ENCODE results near the gene CBX4.

Gene CBX4

DNA sequence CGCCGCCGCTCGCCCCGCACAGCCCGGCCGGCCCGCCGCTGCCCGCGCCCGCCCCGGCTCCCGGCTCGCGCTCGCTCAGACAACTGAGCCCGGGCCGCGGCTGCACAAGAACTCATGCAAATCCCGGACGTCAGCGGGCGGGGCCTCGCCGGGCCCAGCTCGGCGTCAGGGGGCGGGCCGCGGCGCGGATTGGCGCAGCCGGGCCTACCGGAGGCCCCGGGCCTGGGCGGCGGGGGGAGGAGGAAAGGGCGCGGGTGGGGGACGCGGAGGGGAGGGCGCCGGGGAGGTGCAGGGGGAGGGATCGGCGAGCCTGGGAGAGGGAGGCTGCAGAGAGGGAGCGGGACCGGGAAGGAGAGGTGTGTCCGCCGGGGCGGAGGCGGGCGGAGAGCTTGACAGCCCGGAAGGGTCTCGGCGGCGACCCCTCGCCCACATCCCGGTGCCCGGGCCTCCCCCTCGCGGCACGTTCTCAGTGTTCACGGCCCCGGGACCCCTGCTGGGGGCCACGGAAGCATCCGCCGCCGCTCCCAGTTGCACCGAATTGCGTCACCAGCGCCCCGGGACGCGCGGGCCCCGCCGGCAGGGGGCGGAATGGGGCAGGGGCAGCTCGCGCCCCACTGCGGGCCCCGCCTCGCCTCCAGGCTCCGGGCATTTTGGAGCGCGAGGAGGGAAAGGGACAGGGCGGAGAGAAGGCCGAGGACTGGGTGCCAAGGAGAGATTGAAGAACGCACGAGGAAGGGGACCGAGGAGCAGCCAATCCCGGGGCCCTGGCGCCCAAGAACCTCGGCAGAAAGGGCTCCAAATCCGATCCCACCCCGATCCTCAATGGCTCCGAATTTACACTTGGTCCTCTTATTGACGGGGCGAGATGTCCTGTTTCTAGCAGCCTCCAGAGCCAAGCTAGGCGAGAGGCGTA lies at the start of gene CBX4:
Gene CBX4, minus strand, starts transcription at position 85 of the 913 bp plus-strand sequence. CDS start 189 bp downstream, outside the sequence.
- no peak for DNase-seq (ENCODE audit: low read depth)

DNA sequence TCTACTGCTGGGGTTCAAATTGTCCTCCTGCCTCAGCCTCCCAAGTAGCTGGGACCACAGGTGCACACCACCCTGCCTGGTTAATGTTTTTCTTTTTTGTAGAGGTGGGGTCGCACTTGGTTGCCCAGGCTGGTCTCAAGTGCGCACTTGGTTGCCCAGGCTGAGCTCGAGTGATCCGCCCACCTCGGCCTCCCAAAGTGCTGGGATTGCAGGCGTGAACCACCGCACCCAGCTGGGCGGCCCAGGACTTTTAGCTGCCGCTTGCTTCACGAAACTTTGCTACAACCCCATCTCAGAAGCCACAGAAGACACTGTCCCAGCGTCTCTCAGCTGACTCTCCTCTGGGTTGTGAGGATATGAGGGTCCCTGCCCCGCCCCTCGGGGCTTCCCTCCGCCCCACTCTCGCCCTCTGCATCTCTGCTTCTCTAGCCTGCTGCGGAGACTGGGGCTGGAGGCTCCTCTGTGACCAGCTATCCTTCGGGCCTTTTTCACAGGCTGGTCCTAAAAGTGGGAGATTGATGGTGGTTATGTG lies 48.8 kb upstream of the CBX4 start:
- DNase-seq (ENCODE audit: low read depth), result no peak

DNA sequence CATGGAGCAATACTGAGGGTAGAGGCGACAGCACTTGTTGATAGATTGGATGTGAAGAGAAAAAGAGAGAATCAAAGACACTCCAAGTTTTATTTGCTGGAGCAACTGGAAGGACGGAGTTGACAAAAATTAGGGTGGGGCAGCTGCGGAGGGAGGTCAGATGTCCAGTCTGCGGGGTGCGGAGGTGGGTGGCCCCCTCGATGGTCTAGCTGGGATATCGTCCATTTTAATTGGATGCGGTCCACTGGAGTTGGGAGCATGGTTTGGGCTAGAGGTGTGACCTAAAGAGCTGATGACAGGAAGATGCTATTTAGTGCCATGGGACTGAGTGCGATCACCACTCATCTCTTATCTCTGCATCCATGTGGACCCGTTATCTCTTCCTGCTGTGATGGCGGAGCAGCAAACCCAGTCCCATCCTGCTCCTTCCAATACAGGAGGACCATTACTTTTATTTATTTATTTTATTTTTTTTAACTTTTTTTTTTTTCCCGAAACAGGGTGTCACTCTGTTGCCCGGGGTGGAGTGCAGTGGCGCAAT lies 48.3 kb upstream of the CBX4 start:
- DNase-seq (ENCODE audit: low read depth), result no peak

DNA sequence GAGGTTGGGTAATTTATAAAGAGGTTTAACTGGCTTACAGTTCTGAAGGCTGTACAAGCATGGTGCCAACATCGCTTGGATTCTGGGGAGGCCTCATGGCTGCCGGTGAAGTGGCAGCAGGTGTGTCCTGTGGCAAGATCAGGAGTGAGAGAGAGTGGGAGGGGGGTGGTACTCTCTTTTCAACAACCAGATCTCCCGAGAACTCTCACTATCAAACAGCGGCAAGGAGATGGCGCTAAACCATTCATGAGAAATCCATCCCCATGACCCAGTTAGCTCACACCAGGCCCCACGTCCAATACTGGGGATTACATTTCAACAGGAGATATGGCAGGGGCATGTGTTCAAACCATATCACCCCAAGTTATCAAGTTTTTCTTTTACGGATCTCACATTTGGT lies 44.0 kb upstream of the CBX4 start:
- DNase-seq (ENCODE audit: low read depth), result no peak

DNA sequence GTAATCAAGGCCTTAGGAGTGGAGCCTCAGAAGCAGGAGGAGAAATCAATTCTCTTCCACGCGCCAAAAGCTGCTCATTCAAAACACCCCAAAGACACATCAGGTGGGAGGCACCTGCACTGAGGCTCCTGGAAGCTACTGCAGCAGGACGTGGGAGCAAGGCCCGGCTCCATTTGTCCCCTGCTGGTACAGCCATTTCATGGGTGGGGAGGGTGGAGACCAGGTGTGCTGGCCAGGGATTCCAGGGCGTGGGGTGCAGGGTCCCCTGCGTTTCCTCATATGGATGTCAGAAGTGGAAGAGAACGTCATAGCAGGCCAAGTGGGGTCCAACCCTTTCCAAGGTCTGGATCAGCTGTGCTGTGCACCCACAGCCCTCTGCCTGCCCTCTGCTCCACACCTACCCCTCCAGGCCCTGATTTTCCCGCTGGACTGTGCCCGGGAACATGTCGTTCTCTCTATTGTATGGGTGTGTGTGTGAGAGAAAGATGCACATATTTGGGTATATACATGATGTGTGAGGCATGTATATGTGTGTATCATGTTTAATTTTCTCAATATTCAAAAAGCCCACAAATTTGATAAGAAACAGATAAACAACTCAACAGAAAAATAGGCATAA lies 39.2 kb upstream of the CBX4 start:
- no peak for DNase-seq (ENCODE audit: low read depth)

DNA sequence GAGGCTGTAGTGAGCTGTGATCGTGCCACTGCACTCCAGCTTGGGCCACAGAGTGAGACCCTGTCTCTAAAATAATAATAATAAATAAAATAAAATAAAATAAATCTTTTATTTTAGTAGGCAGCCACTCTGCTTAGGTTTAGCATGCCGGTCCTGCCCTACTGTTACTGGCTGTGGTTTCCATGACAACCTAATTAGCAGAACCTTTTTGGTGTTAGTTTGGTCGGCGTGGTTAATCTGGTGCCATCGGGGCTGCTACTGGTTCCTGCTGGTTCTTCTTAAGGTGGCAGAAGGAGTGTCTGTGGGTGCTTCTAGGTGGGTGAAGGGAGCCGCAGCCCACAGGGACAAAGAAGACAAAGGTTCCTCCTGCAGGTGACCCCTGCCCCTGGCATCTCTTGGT lies 37.8 kb upstream of the CBX4 start:
- DNase-seq (ENCODE audit: low read depth), result no peak

DNA sequence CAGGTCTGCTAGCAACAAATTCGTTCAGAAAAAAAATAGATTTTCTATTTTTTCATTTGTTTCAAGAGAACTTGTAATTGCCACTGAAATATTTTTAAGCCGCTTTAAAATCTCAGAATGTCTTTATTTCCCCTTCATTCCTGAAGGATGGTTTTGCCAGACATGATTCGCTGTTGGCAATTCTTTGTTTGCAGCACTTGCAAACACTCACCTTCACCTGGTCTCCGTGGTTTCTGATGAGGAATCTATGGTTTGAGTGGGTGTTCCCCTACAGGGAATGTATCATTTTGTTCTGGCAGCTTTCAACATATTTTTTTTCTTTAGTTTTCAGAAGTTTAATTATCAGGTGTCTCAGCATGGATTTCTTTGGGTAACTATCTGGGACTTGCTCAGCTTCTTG lies 36.3 kb upstream of the CBX4 start:
- DNase-seq (ENCODE audit: low read depth), result no peak

DNA sequence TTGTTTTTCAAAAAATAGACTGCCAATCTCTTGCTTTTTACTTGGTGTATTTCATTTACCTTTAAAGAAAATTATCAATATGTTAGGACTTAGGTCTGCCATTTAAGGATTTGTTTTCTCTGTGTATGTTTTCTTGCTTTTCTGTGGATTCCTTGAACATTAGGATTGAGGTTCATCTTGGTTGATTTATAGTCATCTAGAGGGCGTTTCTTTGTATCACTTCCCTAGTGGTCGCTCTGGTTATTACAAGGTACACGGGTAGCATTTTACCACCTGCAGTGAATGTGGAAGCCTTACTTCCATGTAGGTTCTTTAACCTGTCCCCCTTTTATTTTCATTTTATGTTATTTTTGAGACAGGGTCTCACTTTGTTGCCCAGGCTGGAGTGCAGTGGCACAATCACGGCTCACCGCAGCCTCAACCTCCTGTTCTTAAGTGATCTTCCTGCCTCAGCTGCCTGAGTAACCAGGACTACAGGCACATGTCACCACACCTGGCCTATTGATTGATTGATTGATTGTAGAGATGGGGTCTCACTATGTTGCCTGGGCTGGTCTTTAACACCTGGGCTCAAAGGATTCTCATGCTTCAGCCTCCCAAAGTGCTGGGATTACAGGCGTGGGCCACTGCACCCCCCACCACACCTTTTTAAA lies 35.2 kb upstream of the CBX4 start:
- peak; percentile 8 for DNase-seq (ENCODE audit: low read depth)

DNA sequence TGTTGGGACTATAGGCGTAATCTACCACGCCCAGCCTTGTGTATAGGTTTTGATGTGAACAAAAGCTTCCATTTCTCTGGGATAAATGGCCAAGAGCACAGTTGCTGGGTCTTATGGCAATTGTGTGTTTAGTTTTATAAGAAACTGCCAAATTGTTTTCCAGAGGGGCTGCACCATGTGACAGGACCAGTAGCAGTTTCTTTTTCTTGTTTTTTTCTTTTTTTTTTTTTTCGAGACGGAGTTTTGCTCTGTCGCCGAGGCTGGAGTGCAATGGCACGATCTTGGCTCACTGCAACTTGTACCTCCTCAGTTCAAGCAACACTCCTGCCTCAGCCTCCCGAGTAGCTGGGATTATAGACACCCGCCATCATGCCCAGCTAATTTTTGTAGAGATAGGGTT lies 34.3 kb upstream of the CBX4 start:
- no peak for DNase-seq (ENCODE audit: low read depth)

DNA sequence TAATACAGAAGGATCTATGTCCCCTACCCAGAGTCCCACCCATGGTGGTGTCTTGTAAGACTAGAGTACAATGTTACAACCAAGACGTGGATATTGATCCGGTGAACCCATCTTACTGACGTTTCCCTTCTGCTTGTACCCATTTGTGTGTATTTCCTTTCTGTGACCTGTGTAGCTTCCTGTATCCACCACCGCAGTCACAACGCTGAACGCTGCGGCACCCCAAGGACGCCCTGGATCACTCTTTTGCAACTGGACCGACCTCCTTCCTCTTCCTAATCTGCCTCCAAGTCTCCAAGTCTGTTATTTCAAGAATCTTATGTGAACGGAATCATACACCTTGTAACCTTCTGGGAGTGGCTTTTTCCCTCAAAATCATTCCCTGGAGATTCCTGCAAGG lies 33.5 kb upstream of the CBX4 start:
- no peak for DNase-seq (ENCODE audit: low read depth)

DNA sequence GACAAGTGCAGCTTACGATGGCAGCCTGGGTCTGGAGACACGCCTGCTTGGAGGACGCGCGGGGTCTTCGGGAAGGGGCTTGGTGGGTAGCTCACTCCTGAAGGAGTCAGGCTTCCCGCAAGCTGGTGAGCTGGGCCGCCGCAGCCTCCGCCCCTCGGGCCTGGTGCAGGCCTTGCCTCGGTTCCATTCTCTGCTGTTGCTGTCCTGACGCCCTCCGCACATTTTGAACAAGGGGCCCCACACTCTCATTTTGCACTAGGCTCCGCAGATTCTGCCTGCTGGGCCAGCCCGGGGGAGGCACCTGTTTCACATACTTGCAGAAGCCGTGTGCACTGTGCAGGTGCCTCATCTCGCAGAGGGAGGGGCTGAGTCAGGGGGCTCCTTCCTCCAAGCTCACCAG lies 31.9 kb upstream of the CBX4 start:
- no peak for DNase-seq (ENCODE audit: low read depth)

DNA sequence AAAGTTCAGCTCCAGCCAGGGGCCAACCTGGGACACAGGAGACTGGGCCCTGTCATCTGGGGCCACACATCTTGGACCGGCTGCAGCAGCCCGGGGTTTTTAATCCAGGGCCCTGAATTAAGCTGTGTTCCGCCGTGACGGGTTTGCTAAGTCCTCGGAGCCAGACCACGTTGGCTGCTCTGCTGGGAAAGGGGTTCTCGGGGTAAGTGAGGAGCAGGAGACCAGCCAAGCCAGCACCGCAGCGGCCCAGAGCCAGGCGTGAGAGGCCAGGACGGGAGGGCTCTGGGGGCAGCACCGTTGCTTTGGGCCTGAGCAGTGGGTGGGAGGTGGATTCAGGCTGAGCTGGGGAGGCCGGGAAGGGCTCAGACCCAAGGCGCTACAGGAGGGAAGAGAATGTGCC lies 31.3 kb upstream of the CBX4 start:
- no peak for DNase-seq (ENCODE audit: low read depth)

DNA sequence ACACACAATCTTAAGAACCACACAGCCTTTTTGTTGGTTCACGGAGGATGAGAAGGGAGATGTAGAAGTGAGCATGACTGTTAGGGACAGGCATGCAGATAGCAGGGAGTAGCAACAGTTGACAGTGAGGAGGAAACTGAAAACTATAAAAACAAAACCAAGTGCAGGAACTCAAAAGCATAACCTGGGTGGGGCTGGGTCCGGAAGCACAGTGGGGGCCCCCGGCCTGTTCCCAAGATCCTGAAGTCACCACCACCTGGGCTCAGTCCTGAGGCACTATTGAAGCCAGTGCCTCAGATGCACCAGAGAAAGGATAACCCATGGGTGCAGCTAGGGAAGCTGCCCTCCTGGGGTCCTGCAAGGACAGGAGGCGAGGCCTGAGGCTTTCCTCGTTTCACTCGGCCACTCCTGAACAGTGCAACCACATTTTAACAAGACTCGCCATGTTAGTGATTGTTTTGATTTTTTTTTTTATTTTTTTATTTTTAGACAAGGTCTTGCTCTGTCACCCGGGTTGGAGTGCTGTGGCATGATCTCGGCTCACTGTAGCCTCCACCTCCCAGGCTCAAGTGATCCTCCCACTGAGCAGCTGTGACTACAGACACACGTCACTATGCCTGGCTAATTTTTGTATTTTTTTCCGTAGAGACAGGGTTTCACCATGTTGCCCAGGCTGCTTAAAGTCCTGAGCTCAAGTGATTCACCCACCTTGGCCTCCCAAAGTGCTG lies 27.7 kb upstream of the CBX4 start:
- DNase-seq (ENCODE audit: low read depth), result no peak

DNA sequence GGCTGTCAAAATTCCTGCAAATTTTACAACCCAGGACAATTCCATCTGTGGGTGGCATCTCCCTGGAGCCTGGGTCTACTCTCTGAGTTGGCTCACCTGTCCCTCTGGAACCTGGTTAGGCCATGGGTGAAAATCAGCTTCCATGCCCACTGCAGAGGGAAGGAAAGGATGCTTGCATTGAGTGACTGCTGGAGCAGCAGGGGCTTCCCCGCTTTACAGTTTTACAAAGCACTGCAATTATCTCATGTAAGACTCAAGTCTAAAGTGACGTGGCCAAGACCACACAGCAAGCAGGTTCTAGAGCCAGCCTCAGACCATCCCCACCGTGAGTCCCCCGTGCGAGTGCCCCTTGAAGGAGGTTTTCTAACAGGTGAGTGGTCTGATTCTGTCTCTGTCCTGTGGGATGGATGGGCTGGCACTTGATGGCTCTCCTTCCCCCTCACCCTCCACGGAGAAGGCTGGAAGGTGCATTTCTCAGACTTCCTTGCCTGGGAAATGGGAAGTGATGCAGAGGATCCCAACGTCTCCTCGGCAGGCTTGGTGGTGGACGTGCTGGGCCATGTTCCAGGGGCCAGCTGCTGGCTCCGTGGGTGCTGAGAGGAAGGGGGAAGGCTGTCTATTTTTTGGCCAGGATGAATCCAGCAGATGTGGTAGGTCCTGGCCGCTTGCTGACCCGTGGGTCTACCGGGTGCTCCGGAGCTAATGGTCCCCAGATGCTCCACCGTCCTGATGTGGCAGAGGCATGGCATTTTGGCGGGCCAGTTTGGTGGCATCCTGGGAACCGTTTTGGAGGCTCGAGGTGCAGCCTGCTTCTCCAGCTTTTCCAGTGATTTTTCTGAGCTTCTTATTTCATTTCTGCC lies 26.3 kb upstream of the CBX4 start:
- DNase-seq (ENCODE audit: low read depth), result no peak

DNA sequence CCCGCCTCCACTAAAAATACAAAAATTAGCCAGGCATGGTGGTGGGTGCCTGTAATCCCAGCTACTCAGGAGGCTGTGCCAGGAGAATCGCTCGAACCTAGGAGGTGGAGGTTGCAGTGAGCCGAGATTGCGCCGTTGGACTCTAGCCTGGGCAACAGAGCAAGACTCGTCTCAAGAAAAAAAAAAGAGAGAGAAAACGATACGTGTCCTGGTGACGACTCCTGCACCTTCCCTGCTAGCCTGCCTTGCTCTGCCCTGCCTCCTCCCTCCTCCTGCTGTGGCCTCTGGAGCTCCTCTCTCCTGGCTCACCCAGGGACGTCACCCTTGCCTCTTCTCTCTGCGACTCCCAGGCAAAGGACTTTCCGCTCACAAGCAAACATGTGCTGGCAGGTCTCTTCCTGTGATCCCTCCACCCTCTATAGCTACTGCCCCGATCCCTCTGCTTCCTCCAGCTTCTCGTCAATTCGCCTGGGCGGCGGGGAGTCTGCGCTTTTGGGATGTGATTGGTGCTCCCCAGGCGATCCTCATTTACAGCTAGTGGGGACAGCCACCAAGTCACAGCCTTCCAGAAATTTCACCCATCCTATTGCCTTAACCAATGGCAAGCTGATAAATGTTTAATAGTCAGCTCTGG lies 25.5 kb upstream of the CBX4 start:
- DNase-seq (ENCODE audit: low read depth), result no peak

DNA sequence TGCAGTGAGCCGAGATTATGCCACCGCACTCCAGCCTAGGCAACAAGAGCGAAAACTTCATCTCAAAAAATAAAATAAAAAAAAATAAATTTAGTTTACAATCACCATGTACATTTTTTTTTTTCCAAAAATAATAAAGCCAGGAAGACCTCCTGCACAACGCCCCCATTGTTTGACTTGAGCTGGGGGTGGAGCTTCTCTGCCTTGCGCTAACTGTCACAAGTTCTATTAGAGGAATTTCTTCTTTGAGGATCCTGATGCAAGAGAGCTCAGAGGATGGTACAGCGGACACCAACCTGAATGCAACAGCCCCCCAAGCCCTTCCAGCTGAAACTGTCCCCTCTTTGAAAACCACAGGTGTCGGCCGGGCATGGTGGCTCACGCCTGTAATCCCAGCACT lies 24.9 kb upstream of the CBX4 start:
- no peak for DNase-seq (ENCODE audit: low read depth)

DNA sequence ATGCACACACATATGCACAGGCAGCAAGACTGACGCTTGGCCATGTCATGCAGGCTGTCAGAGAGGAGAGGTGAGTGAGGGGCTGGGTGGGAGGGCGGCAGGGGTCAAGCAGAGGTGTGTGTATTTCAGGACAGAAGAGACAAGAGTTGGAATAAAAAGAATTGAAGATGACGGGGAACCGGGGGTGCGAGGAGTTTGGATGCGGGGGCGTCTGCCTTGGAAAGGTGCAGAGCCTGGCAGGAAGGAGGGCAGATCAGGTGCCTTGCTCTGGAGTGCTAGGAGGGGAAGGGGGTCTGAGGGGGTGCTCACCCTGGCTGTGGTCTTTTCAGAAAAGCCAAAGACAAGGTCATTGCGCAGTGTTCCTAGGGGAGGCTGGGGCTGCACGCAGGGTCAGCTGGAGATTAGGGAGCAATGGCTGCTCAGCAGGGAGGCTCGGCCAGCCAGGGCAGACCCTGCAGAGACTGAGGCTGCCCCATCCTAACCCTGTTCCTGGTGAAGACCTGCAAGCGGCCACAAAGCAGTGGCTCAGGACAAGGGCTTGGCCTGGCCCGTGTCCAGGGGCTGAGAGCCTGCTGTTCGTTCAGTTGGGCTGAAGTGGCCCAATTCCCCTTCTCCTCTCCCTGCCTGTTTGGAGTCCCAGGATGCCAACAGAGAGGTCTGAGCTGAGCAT lies 23.7 kb upstream of the CBX4 start:
- no peak for DNase-seq (ENCODE audit: low read depth)

DNA sequence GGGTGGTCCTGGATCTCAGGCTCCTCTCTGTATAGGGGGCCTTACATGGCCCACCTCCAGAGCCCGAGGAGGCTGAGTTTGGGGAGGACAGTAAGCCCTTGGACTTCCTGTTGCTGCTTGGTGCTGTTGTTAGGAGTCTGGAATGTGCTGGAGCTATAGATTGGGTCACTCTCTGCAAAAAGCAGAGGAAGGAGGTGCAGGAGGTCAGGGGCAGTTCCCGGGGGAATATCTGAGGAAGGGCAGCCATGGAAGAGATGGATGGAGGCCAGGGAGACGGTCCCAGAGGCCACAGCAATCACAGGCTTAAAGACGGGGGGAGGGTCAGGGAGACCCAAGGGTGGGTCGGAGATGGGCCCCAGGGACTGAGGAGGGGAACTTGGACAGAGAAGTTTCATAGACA lies 23.0 kb upstream of the CBX4 start:
- no peak for DNase-seq (ENCODE audit: low read depth)

DNA sequence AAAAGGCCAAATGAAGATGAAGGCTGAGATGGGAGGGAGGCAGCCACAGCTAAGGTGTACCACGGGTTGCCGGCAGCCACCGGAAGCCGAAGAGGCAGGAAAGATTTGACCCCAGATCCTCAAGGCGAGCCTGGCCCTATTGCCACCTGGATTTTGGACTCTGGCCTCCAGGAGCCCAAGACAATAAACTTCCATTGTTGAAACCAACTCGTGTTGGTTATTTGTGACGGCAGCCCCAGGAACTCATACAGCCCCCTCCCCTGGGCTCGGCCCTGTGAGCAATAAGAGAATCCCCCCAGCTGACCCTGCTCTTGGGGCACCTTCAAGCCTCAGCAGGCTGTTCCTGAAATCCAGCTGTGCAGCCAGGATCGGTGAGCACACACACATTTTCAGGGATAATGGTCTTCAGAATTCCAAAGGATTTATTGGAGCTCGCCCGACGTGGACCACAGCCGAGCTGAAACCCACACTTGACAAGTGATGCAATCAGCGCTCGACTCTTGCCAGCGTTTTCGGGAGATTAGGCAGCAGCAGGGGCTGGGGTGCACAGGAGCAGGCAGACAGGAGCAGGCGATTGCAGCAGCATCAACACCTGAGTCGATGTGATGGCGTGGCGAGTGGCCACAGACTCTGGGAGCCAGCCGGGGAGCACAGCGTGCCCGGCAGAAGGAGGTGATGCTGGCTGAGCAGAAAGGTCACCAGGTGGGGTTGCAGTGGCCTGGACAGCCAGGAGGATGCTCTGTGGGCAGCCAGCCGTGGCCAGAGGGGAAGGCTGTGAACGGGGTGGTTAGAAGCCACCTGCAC lies 22.4 kb upstream of the CBX4 start:
- no peak for DNase-seq (ENCODE audit: low read depth)

Data from CMK (cell line).